Effector memory CD4-positive, alpha-beta T cell (primary cell): ENCODE results near the gene WFDC13.
"Not testable (repeated sequence)": the region's sequence is repeated elsewhere in the genome, so short reads cannot be mapped to it uniquely, and the experiment has no call there.

Source experiments
- DNase-seq, 3 donors: peaks; one replicate each; pipeline ENCODE4 v3.0.0-alpha.2; 2020
- H3K27ac ChIP-seq: 2 replicates; pipeline ENCODE4 v1.7.0; 2013; ENCODE audit warnings: mild to moderate bottlenecking, low read length, moderate library complexity; ENCODE audit not compliant: insufficient read depth, poor library complexity, severe bottlenecking
- H3K27me3 ChIP-seq: replicated peaks from 2 replicates; pipeline ENCODE4 v1.7.0; 2013; ENCODE audit warnings: mild to moderate bottlenecking, low read length; ENCODE audit not compliant: insufficient read depth, control insufficient read depth, poor library complexity, severe bottlenecking
- H3K36me3 ChIP-seq: 2 replicates; pipeline ENCODE4 v1.7.0; 2013; ENCODE audit warnings: mild to moderate bottlenecking, low read length, moderate library complexity; ENCODE audit not compliant: control insufficient read depth, insufficient read depth
- H3K4me1 ChIP-seq: 2 replicates; pipeline ENCODE4 v1.7.0; 2013; ENCODE audit warnings: low read length, mild to moderate bottlenecking; ENCODE audit not compliant: control insufficient read depth, insufficient read depth, poor library complexity, severe bottlenecking
- H3K4me3 ChIP-seq: 2 replicates; pipeline ENCODE4 v1.7.0; 2013; ENCODE audit warnings: low read length, low read depth, mild to moderate bottlenecking; ENCODE audit not compliant: insufficient read depth, poor library complexity, severe bottlenecking
- H3K9me3 ChIP-seq: 2 replicates; pipeline ENCODE4 v1.7.0; 2013; ENCODE audit warnings: mild to moderate bottlenecking, low read length, moderate library complexity; ENCODE audit not compliant: control insufficient read depth
- total RNA-seq, 3 donors: gene quantifications; one replicate each; lab custom pipeline; 2026; lab: John Stamatoyannopoulos, UW

WFDC13 gene, protein sequence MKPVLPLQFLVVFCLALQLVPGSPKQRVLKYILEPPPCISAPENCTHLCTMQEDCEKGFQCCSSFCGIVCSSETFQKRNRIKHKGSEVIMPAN
- total RNA-seq, result 0 reads per million in 3 donors

DNA sequence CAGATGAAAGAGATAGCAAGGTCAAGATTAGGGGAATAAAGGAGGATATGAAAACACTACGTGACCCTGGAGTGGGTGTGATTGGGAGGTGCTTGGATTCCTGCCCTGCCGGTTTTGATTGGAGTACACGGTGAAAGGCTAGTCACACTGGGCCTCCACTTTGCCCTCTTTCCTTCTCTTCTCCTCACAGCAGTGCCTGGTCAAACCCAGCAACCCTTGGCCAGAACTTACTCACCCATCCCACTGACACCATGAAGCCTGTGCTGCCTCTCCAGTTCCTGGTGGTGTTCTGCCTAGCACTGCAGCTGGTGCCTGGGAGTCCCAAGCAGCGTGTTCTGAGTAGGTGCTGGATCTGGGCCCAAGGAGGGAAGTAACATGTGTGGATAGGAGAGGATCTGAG lies at the start of gene WFDC13:
TSS of gene WFDC13 (plus strand) at position 166 of the 400 bp plus-strand sequence. CDS start at position 252, 86 bp downstream.
- no peaks in the 10 kb centered on the region for H3K9me3 ChIP-seq
- H3K27me3 ChIP-seq, result peaks cover 4% of the 10 kb centered on the region
- no peak for DNase-seq
- H3K4me1 ChIP-seq, result no peaks in the 10 kb centered on the region
- H3K27ac ChIP-seq, result no peak within 1 kb of the TSS
- no peaks in the 10 kb centered on the region for H3K36me3 ChIP-seq
- no peak within 1 kb of the TSS for H3K4me3 ChIP-seq

DNA sequence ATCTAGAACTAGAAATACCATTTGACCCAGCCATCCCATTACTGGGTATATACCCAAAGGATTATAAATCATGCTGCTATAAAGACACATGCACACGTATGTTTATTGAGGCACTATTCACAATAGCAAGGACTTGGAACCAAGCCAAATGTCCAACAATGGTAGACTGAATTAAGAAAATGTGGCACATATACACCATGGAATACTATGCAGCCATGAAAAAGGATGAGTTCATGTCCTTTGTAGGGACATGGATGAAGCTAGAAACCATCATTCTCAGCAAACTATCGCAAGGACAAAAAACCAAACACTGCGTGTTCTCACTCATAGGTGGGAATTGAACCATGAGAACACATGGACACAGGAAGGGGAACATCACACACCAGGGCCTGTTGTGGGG lies 44.8 kb upstream of the WFDC13 start:
- not testable (repeated sequence) for H3K27me3 ChIP-seq, H3K27ac ChIP-seq, H3K9me3 ChIP-seq, H3K36me3 ChIP-seq, H3K4me1 ChIP-seq, DNase-seq, H3K4me3 ChIP-seq

DNA sequence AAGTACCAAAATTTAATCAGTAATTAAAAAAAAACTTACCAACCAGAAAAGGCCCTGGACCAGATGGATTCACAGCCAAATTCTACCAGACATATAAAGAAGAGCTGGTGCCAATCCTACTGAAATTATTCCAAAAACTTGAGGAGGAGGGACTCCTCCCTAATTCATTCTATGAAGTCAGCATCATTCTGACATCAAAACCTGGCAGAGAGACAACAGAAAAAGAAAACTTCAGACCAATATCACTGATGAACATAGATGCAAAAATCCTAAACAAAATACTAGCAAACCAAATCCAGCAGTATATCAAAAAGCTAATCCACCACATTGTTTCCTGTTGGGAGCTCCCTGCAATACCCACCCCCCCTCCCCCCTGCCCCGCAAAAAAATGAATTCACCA lies 31.7 kb upstream of the WFDC13 start, which contains the start of gene WFDC11:
TSS of gene WFDC11 (minus strand) at position 101 of the 400 bp plus-strand sequence. CDS start 19,639 bp downstream, outside the sequence.
- Histone ChIP-seq H3K4me1 (no peaks in the 10 kb centered on the region), H3K4me3 (no peak within 1 kb of the TSS), H3K27me3 (peaks cover 3% of the 10 kb centered on the region), H3K27ac (no peak within 1 kb of the TSS), H3K36me3 (no peaks in the 10 kb centered on the region), H3K9me3 (no peaks in the 10 kb centered on the region)
- no peak for DNase-seq

DNA sequence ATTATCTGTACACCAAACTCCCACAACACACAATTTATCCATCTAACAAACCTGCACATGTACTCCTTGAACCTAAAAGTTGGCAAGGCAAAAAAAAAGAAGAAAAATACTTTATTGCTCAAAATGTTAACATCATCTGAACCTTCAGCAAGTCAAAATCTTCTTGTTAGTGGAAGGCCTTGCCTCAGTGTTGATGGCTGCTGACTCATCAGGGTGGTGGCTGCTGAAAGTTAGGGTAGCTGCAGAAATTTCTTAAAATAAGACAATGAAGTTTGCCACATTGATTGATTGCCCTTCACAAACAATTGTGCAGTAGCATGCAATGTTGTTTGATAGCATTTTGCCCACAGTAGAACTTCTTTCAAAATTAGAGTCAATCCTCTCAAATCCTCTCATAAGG lies 29.1 kb upstream of the WFDC13 start:
- DNase-seq, result no peak
- Histone ChIP-seq H3K36me3 (no peaks in the 10 kb centered on the region), H3K4me3 (no peak overlapping the region), H3K9me3 (peaks cover 3% of the 10 kb centered on the region), H3K27ac (no peak overlapping the region), H3K4me1 (no peaks in the 10 kb centered on the region), H3K27me3 (no peaks in the 10 kb centered on the region)

DNA sequence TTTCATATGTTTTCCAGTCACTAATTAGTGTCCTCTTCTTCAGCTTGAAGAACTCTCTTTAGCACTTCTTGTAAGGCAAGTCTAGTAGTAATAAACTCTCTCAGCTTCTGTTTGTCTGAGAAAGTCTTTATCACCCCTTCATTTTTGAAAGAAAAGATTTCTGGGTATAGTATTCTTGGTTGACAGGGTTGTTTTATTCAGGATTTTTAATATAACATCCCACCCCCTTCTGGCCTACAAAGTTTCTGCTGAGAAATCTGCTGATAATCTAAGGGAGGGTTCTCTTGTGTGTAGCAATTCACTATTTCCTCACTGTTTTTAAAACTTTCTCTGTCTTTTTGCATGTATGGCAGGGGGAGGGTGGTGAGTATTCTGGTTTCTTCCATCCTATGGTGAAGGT lies 22.2 kb upstream of the WFDC13 start:
- no peak for DNase-seq
- Histone ChIP-seq H3K27ac (no peak overlapping the region), H3K4me1 (no peaks in the 10 kb centered on the region), H3K27me3 (no peaks in the 10 kb centered on the region), H3K9me3 (peaks cover 18% of the 10 kb centered on the region), H3K36me3 (no peaks in the 10 kb centered on the region), H3K4me3 (no peak overlapping the region)

DNA sequence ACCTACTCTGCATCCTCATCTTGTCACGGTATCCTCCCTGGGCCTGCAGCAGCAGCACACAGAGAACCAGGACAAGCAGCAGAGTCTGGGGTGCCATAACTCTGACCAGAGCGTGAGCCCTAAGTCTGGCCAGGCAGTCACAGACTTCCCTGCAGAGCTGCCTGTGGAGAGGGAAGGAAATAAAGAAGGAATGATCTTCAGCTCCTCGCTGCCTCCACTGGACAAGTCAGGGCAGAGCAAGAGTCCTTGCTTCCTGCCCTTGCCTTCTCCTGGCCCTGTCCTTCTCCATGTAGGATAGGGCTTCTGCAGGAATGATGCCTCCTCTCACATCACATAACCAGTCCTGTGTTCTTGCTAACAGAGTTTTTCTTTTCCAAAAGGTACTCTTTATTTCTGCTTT lies 15.9 kb upstream of the WFDC13 start:
- Histone ChIP-seq H3K36me3 (no peaks in the 10 kb centered on the region), H3K9me3 (no peaks in the 10 kb centered on the region), H3K27ac (no peak overlapping the region), H3K27me3 (no peaks in the 10 kb centered on the region), H3K4me3 (no peak overlapping the region), H3K4me1 (no peaks in the 10 kb centered on the region)
- no peak for DNase-seq

DNA sequence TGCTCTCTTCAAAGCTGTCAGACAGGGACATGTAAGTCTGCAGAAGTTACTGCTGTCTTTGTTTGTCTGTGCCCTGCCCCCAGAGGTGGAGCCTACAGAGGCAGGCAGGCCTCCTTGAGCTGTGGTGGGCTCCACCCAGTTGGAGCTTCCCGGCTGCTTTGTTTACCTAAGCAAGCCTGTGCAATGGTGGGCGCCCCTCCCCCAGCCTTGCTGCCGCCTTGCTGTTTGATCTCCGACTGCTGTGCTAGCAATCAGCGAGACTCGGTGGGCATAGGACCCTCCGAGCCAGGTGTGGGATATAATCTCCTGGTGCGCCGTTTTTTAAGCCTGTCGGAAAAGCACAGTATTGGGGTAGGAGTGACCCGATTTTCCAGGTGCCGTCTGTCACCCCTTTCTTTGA lies 8.5 kb upstream of the WFDC13 start:
- not testable (repeated sequence) for H3K4me3 ChIP-seq, H3K27me3 ChIP-seq, DNase-seq, H3K36me3 ChIP-seq, H3K4me1 ChIP-seq, H3K27ac ChIP-seq, H3K9me3 ChIP-seq

DNA sequence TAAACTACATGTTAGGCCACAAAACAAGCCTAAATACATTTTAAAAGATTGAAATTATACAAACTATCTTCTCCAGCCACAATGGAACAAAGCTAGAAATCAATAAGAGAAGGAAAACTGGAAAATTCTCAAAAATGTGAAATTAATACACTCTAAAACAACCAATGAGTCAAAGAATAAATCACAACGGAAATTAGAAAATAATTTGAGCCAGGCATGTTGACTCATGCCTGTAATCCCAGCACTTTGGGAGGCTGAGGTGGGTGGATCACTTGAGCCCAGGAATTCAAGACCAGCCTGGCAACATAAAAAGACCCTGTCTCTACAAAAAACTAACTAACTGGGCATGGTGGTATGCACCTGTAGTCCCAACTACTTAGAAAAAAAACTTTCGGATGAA lies 6.3 kb upstream of the WFDC13 start:
- DNase-seq, result no peak
- Histone ChIP-seq H3K27ac (no peak overlapping the region), H3K4me3 (no peak overlapping the region), H3K27me3 (no peaks in the 10 kb centered on the region), H3K36me3 (no peaks in the 10 kb centered on the region), H3K9me3 (no peaks in the 10 kb centered on the region), H3K4me1 (no peaks in the 10 kb centered on the region)

DNA sequence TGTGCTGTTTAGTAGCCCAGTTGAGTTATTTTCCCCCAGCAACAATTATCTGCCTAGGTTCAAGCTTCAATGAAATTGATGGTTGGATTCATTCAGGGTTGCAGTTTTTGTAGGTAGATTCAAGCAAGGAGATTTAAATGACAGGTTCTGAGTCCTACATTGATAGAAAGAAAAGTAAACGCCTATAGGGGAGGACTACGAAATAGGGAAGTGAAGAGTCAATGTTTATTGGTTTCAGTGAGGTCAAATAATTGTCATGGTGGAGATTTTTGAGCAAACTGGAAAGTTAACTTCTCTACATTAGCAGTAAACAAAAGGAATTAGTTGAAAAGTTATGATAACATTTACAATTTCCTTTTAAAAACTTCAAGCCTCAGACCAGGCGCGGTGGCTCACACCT lies 734 bp upstream of the WFDC13 start:
- DNase-seq, result no peak
- peaks cover 4% of the 10 kb centered on the region for H3K27me3 ChIP-seq
- no peaks in the 10 kb centered on the region for H3K4me1 ChIP-seq
- no peak overlapping the region for H3K4me3 ChIP-seq
- H3K36me3 ChIP-seq, result no peaks in the 10 kb centered on the region
- no peaks in the 10 kb centered on the region for H3K9me3 ChIP-seq
- H3K27ac ChIP-seq, result no peak overlapping the region

DNA sequence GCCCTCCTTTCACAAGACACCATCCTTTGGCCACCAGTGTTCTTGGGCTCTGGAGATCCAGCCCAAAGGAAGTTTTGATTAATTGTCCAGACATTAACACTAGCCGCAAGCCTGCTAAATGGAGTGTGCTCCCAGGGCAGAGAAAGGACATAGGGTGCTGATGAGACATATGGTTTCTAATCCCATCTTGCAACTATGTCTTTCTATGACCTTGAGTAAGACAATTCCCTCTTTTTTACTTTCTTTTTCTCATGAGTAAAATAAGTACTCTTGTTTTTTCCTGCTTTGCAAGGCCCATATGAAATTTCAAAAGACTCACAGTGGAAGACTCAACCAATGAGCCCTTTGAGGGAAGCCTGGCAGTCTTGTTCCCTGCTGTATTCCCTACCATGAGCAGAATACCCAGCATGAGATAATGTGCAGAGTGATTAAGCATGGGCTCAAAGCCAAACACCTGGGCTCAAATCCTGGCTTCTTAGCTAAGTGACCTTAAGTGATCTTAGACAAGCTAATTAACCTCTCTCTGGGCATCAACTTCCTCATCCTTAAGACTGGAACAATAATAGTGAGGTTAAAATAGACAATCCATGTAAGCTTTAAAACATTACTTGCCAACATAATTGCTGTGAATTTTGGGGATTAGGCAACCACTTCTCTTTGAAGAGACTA lies 3.3 kb downstream of the WFDC13 start, which contains the start of gene WFDC10B:
TSS of gene WFDC10B (minus strand) at position 51 of the 669 bp plus-strand sequence. CDS start 19,027 bp downstream, outside the sequence.
- Histone ChIP-seq H3K27ac (no peak within 1 kb of the TSS), H3K9me3 (no peaks in the 10 kb centered on the region), H3K4me3 (no peak within 1 kb of the TSS), H3K4me1 (no peaks in the 10 kb centered on the region), H3K27me3 (peaks cover 4% of the 10 kb centered on the region), H3K36me3 (no peaks in the 10 kb centered on the region)
- no peak for DNase-seq
